Fibroblast of skin of right quadriceps (primary cell): ENCODE results near the gene CCDC200.
"Not testable (repeated sequence)": the region's sequence is repeated elsewhere in the genome, so short reads cannot be mapped to it uniquely, and the experiment has no call there.

ENCODE experiments used
- DNase-seq: peaks from one replicate; pipeline ENCODE4 v3.0.0-alpha.2; 2013

The CCDC200 gene

DNA sequence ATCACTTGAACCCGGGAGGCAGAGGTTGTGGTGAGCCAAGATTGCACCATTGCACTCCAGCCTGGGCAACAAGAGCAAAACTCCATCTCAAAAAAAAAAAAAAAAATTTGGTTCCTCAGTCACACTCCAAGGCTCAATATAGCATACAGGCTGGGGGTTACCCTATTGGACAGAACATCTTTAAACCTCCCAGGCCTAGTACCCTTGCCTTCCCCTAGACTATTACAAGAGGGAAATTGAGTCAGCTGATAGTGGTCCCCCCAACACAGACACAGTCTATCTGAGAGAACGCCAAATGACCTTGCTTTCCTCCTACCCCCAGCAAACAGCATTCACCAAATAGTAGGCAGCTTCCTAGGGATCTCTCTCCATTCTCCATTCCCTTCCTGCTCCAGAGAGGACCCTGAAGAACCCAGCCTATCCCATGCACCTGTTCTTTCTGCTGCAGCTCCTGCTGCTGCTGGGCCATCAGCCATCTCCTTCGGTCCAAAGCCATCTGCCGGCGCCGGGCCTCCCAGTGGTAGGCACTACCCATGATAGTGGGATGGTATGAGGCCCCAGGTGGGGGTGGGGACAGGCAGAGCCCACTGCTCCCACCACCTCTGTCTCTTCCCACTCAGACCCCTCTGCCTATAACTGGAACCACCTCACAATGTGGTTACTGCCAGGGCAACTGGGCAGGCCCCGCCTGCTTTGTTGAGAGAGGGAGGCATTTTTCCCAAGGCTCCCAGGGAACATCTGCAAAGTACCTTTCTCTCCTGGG is at the start of gene CCDC200:
Gene CCDC200 (minus strand): TSS at position 604 of the 763 bp plus-strand sequence. CDS start 69 bp downstream, at position 535.
- not testable (repeated sequence) for DNase-seq

DNA sequence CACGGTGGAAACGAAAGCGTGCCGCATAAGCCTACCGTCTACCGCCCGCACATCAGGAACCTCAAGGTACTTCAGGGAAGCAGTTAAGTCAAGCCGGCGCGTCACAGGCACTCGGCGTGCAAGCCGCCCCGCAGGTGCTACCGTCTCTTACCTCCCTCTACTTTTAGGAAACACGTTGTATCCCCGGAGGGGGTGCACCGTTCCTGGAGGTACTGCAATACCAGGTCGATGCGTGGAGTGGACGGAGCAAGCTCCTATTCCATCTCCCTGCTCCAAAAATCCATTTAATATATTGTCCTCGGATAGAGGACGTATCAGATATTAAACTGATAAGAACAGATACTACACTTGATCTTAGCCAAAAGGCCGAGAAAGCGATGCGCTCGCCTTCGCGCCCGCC is 44.5 kb upstream of the CCDC200 start:
- not testable (repeated sequence) for DNase-seq

DNA sequence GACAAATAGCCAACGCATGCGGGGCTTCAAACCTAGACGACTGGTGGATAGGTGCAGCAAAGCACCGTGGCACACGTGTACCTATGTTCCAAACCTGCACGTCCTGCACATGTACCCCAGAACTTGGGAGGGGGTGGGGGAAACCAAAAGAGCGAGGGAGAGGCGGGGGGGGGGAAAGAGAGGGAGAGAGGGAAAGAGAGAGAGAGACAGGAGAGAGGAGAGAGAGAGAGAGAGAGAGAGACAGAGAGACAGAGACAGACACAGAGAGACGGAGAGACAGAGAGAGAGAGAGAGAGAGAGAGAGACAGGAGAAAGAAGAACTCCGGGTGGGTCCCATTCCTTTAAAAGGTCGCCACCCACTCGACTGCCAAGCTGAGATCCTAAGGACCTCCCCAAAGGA is 44.1 kb upstream of the CCDC200 start:
- not testable (repeated sequence) for DNase-seq

DNA sequence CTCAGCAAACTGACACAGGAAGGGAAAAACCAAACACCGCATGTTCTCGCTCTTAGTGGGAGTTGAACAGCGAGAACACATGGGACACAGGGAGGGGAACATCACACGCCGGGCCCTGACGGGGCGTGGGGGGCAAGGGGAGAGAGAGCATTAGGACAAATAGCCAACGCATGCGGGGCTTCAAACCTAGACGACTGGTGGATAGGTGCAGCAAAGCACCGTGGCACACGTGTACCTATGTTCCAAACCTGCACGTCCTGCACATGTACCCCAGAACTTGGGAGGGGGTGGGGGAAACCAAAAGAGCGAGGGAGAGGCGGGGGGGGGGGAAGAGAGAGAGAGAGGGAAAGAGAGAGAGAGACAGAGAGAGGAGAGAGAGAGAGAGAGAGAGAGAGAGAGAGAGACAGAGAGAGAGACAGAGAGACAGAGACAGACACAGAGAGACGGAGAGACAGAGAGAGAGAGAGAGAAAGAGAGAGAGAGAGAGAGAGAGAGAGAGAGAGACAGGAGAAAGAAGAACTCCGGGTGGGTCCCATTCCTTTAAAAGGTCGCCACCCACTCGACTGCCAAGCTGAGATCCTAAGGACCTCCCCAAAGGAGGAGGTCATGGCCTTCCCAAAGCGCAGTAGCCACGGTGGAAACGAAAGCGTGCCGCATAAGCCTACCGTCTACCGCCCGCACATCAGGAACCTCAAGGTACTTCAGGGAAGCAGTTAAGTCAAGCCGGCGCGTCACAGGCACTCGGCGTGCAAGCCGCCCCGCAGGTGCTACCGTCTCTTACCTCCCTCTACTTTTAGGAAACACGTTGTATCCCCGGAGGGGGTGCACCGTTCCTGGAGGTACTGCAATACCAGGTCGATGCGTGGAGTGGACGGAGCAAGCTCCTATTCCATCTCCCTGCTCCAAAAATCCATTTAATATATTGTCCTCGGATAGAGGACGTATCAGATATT is 42.4 kb upstream of the CCDC200 start:
- not testable (repeated sequence) for DNase-seq

DNA sequence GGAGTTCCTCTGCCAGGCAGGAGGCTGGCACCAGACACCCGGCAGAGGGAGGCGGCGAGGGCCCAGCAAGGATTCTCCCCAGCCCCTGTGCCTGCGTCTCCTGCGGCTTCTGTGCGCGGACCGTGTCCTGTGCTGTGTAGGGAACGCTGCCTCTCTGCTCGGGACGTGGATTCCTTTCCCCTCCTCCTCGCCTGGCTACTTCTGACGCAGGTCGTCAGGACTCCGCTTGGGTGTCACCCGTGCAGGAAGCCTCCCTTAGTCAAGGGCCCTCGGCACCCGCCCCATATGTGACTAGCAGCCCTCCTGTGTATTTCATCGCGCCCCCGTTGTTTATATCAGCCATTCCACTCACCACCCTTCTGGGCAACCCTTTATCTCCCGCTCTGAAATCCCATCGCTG is 18.0 kb upstream of the CCDC200 start:
- DNase-seq: not testable (repeated sequence)

DNA sequence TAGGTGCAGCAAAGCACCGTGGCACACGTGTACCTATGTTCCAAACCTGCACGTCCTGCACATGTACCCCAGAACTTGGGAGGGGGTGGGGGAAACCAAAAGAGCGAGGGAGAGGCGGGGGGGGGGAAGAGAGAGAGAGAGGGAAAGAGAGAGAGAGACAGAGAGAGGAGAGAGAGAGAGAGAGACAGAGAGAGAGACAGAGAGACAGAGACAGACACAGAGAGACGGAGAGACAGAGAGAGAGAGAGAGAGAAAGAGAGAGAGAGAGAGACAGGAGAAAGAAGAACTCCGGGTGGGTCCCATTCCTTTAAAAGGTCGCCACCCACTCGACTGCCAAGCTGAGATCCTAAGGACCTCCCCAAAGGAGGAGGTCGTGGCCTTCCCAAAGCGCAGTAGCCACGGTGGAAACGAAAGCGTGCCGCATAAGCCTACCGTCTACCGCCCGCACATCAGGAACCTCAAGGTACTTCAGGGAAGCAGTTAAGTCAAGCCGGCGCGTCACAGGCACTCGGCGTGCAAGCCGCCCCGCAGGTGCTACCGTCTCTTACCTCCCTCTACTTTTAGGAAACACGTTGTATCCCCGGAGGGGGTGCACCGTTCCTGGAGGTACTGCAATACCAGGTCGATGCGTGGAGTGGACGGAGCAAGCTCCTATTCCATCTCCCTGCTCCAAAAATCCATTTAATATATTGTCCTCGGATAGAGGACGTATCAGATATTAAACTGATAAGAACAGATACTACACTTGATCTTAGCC is 12.4 kb upstream of the CCDC200 start:
- not testable (repeated sequence) for DNase-seq

DNA sequence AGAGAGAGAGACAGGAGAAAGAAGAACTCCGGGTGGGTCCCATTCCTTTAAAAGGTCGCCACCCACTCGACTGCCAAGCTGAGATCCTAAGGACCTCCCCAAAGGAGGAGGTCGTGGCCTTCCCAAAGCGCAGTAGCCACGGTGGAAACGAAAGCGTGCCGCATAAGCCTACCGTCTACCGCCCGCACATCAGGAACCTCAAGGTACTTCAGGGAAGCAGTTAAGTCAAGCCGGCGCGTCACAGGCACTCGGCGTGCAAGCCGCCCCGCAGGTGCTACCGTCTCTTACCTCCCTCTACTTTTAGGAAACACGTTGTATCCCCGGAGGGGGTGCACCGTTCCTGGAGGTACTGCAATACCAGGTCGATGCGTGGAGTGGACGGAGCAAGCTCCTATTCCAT is 11.2 kb upstream of the CCDC200 start:
- DNase-seq: not testable (repeated sequence)

DNA sequence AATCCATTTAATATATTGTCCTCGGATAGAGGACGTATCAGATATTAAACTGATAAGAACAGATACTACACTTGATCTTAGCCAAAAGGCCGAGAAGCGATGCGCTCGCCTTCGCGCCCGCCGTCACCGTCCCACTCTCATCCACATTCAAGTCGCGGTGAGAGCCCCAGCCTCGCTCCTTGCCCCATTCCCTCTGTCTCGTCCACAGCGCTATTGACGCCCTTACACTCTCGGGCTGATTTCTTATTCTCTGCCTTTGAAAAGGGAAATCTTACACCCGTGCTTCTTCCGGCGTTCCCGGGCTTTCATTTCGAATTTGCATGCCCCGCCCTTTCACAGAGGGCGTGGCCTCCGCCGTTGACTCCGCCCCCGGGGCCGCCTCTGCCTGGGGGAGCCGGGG is 5.5 kb upstream of the CCDC200 start, which contains the start of gene RNU2-1:
Gene RNU2-1 (minus strand): TSS at position 101 of the 400 bp plus-strand sequence.
- DNase-seq: not testable (repeated sequence)

DNA sequence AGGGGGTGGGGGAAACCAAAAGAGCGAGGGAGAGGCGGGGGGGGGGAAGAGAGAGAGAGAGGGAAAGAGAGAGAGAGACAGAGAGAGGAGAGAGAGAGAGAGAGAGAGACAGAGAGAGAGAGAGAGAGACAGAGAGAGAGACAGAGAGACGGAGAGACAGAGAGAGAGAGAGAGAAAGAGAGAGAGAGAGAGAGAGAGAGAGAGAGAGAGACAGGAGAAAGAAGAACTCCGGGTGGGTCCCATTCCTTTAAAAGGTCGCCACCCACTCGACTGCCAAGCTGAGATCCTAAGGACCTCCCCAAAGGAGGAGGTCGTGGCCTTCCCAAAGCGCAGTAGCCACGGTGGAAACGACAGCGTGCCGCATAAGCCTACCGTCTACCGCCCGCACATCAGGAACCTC is 4.8 kb upstream of the CCDC200 start:
- not testable (repeated sequence) for DNase-seq

DNA sequence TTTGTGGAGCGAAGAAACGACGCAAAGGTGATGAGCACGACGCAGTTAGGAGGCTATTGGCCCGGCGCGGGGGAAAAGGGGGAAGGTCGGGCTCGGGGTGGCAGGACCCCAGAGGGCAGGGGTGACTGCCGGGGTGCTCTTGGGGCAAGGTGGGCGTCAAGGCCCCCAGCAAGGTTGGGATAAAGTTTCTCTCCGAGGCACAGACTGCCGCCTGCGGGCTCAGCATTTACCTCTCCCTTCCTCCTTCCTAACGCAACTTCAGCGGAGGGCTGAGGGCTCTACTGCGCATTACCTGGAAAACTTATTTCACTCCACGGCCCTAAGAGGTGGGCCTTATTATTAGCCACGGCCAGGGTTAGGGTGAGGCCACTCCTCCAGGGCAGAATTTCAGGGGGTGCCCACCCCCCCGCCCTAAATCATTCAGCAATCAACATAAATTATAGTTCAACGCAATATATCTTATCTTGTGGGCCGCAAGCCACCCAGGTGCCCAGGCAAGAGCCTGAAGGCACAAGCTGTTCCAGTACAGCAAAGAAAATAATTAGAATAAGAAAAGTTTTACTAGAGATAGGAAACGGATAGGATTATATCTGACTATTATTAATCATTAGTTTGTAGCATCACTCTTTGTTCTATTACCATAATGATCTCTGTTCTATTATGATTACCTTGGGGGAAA is 3.7 kb upstream of the CCDC200 start:
- DNase-seq: not testable (repeated sequence)

DNA sequence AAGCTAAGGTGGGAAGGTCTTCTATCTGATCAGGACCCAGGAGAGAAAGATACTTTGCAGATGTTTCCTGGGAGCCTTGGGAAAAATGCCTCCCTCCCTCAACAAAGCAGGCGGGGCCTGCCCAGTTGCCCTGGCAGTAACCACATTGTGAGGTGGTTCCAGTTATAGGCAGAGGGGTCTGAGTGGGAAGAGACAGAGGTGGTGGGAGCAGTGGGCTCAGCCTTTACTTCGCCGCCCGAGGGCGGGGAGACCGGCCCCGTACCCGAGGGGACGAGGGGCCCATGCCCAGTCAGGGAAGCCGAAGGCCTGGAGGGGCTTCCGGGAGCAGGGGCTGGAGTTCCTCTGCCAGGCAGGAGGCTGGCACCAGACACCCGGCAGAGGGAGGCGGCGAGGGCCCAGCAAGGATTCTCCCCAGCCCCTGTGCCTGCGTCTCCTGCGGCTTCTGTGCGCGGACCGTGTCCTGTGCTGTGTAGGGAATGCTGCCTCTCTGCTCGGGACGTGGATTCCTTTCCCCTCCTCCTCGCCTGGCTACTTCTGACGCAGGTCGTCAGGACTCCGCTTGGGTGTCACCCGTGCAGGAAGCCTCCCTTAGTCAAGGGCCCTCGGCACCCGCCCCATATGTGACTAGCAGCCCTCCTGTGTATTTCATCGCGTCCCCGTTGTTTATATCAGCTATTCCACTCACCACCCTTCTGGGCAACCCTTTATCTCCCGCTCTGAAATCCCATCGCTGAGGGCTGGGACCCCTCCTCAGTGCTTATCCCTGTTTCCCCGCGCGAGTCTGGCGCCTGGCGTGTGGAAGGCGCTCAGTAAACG is 3.0 kb upstream of the CCDC200 start:
- DNase-seq: not testable (repeated sequence)

DNA sequence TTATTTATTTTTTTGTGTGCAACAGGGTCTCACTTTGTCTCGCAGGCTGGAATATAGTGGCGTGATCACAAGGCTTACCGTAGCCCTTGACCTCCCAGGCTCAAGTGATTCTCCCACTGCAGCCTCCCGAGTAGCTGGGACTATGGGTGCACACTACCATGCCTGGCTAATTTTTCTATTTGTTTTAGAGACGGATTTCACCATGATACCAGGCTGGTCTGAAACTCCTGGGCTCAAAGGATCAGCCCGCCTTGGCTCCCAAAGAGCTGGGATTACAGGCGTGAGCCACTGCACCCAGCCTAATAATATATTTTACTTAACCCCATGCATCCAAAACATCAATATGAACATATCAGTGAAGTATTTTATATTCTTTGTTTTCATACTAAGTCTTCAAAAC is 2.0 kb downstream of the CCDC200 start:
- no peak for DNase-seq

DNA sequence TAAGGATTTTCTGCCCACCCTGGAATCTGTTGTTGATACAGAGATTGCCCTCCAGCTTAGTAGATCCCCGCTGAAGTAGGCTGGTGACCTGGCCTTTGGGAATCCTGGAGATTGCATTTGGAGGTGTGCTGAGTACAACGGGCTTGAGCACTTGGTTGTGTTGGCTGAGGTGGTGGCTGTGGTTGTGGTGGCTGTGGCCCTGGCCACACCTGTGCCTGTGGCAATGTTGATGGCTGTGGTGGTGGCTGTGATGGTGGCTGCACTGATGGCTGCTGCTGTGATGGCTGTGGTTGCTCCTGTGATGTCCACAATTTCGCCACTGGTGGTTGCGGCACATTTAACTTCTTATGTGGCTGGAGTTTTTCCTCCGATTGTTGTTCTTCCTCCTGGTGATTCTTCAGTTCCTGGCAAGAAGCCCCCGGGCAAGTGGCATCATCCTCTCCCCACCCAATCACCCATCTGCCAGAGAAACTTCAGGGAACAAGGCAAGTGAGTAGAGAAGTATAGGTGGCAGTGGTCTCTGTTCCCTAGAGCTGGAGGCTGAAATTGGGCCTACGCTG is 4.2 kb downstream of the CCDC200 start:
- DNase-seq: no peak

DNA sequence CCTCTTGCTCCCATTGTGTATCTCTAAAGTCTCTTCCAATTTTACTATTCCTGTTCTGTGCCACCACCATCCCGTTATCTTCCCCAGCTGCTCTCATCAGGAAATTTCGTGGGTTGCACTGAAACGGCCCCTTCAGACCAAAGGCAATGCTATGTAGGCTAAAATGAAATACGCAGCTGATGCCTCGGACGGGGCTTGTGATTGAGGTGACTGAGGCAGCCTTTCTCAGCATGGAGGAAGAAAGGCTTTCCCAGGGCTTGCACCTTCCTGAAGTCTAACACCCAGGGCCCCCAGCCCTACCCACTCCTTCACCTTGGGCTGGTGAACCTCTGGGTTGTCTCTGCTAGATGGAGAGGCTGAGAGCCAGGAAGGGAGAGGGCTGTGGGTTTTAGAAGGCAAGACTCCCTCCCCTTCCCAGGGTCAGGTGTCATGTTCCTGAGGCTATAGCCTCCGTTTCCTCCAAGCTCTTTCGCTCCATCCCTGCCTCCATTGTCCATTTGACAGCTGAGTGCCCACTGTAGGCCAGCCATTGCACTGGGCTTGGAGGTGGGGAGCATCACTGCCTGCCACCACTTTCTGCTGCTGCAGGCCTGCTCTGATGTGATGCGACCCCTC is 7.8 kb downstream of the CCDC200 start:
- no peak for DNase-seq

DNA sequence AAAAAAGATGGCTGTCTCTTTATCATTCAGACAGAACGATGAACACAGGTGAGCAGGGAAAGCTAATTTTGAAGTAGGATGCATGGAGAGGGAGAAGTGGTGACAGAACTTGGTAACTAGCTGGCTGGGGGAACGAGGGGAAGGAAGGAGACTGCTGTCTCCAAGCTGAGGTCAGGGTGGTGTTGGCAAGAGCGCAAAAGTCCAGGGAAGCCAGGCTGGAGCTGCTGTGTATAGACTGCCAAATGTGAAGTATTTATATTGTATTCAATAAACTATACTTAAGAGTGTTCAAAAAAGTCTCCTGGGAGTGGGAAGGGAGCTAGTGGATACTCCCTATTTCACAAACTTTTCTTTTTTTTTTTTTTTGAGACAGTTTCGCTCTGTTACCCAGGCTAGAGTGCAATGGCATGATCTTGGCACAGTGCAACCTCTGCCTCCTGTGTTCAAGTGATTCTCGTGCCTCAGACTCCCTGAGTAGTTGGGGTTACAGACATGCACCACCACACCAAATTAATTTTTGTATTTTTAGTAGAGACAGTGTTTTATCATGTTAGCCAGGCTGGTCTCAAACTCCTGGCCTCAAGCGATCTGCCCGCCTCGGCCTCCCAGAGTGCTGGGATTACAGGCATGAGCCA is 8.6 kb downstream of the CCDC200 start:
- no peak for DNase-seq

DNA sequence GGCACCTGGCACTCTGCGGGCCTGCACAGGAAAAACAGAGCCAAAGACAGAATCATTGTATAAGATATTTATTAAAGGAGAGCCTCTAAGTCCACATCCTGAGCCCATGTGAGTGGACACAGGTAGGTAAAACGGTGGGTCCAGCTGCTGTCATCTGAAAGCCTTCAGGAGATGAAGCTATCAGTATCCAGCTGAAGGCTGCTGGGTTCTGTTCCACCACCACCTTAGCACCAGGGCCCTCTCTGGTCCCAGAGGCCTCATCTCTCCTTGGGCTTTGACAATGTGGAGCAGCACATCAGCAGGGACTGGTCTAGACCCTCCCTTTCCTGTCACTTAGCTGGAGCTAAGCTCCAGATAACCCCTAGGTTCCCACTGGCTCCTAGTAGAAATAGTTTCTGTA is 9.4 kb downstream of the CCDC200 start:
- no peak for DNase-seq

DNA sequence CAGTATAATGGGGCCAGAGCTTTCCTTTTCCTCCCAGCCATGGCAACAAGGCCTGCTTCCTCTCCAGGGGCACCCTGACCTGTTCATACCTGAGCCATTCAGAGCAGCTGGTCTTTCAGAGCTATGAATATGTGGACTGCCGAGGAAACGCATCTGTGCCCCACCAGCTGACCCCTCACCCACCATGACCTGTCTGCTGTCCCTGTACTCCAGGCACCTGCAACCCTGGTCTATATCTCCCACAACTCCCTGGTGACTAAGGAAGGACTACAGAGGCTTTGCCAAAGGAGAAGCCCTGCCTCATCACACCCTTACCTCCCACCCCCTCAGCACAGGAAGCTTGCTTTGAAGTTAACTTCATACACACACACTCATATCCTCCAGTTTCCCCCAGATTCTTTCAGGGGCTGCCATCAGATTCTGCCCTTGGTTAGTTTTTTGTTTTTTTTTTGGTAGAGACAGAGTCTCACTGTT is 10.8 kb downstream of the CCDC200 start:
- DNase-seq: no peak

DNA sequence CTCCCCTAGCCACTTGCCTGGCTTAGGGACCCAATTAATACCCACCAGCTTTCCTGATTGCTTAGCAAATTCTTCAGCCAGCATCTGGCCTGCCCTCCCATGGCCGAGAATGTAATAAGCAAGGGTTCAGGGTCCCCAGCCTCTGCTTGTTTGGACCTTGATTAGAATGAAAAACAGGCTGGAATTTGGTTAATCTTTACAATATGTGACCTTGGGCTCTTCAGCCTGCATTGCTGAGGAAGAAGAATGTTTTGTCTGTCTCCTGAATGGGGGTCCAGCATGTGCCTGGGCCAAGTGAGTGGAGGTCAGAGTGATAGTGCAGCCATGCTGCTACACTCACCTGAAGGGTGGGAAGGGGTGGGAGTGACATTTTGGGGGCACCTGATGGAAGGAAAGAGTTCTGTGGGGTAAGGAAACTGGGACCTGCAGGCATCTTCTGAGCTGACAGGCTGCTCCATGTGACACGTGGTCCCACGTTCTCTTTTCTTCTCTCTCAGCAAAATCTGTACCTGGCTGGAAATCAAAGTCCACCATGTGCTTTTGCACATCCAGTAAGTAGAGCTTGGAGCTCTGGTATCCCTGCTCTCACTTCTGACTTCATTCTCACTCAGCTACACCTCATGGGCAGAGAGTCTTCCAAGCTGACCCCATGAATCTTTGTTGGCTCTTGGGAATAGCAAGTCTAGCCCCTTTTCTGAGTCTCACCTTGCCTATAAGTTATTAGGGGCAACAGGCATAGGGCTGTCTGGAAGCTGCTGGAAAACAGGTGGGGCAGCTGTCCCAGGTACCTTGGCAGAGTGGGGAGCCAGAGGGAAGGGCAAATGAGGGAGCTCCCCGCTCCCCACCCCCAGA is 11.4 kb downstream of the CCDC200 start:
- DNase-seq: no peak

DNA sequence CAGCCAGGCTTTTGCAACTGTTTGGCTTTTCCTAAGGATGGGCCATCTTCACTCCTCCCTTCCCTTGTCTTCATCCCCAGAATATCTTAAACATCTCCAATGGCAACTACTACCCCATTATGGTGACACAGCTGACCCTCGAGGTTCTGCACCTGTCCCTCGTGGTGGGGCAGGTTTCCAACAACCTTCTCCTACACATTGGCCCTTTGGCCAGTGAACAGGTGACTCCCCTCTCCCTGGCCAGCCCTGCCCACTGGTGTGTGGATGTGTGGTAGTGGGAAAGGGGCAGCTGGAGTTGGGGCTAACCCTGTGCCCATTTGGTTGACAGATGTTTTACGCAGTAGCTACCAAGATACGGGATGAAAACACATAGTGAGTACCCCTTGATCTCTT is 12.1 kb downstream of the CCDC200 start:
- no peak for DNase-seq
